Glutamatergic neuron (in vitro differentiated cells): ENCODE data around the gene CCDC141. TPM values are rescaled to one million over a fixed set of nuclear protein-coding genes. Genes with fewer than 3 reads are reported as not detected.

Experiments used
- DNase-seq: peaks from one replicate; pipeline ENCODE4 v3.0.0; 2022
- H3K27ac Mint-ChIP-seq: one replicate; pipeline ENCODE4 v1.8.0; 2020; ENCODE audit warnings: mild to moderate bottlenecking, mixed read lengths, inconsistent platforms; ENCODE audit not compliant: unreplicated experiment
- H3K27me3 Mint-ChIP-seq: one replicate; pipeline ENCODE4 v1.8.0; 2020; ENCODE audit warnings: mild to moderate bottlenecking, moderate library complexity, mixed read lengths, inconsistent platforms; ENCODE audit not compliant: unreplicated experiment
- H3K36me3 Mint-ChIP-seq: one replicate; pipeline ENCODE4 v1.8.0; 2020; ENCODE audit warnings: mild to moderate bottlenecking, mixed read lengths, inconsistent platforms; ENCODE audit not compliant: unreplicated experiment
- H3K4me1 Mint-ChIP-seq: one replicate; pipeline ENCODE4 v1.8.0; 2020; ENCODE audit warnings: mild to moderate bottlenecking, low read depth, mixed read lengths, inconsistent platforms; ENCODE audit not compliant: unreplicated experiment
- H3K4me3 Mint-ChIP-seq: one replicate; pipeline ENCODE4 v1.8.0; 2020; ENCODE audit warnings: mild to moderate bottlenecking, mixed read lengths, inconsistent platforms; ENCODE audit not compliant: unreplicated experiment
- H3K9me3 Mint-ChIP-seq: one replicate; pipeline ENCODE4 v1.8.0; 2020; ENCODE audit warnings: mild to moderate bottlenecking, moderate library complexity, mixed read lengths, inconsistent platforms; ENCODE audit not compliant: unreplicated experiment
- CTCF ChIP-seq: fragments of 200-600 bp; sonication (generic); IDR thresholded peaks from one replicate; pipeline ENCODE4 v1.5.0; 2021; ENCODE audit not compliant: partially characterized antibody, unreplicated experiment
- total RNA-seq: library from RNA; stranded (reverse); fragmentation: NEBNext Ultra II Directional; extraction: Animal tissue kit (Norgen Biotek cat#: 25700); gene quantifications from one replicate; pipeline ENCODE4 v1.2.1, GENCODE V29; 2021; ENCODE audit not compliant: unreplicated experiment

Gene CCDC141
- total RNA-seq, 1 donor from 2014 or later, result 0.51 TPM

DNA sequence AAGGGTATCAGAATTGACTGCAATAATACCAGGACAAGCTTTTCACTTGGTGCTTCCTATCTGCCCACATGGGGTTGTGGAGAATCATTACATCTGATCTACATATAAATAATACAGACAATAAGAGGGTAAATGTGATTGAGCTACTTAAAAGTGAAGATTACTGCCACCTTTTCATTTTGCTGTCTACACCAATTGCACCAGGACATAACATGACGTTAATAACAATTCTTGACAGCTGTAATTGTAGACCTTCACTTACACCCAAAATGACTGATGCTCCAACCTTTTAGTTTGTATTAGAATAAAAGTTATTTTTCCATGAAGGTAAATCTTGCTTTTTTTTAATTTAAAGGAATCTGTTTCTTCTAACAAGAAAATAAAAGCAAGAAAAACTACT, 206.2 kb downstream of the CCDC141 start:
- TF ChIP-seq CTCF, result no peak
- Mint-ChIP-seq H3K9me3 (no peaks in the 10 kb centered on the region), H3K4me3 (no peak overlapping the region), H3K36me3 (peaks cover 8% of the 10 kb centered on the region), H3K27me3 (peaks cover 1% of the 10 kb centered on the region), H3K4me1 (peaks cover 6% of the 10 kb centered on the region), H3K27ac (no peak overlapping the region)
- no peak for DNase-seq

DNA sequence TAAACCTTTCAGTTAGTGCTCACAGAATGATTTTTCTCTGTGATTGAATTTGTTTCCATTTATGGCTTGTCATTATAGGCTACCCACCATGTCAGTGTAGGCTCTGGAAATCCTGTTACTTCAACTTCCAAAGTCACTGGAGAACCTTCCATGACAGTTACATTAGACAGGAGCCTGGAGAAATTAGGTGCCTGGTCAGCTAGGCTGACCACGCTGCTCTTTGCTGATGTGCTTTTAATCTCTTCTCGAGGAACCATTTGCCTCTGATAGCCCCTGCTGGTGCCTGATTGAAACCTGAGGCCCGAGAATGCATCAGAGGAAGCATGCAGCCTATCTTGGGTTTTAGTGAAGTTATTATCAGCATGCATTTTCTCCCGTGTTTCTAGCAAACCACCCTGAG, 213.1 kb downstream of the CCDC141 start:
- Mint-ChIP-seq H3K4me1 (peaks cover 2% of the 10 kb centered on the region), H3K27me3 (no peaks in the 10 kb centered on the region), H3K27ac (no peak overlapping the region), H3K9me3 (no peaks in the 10 kb centered on the region), H3K36me3 (no peaks in the 10 kb centered on the region), H3K4me3 (no peak overlapping the region)
- no peak for TF ChIP-seq CTCF
- DNase-seq, result no peak

DNA sequence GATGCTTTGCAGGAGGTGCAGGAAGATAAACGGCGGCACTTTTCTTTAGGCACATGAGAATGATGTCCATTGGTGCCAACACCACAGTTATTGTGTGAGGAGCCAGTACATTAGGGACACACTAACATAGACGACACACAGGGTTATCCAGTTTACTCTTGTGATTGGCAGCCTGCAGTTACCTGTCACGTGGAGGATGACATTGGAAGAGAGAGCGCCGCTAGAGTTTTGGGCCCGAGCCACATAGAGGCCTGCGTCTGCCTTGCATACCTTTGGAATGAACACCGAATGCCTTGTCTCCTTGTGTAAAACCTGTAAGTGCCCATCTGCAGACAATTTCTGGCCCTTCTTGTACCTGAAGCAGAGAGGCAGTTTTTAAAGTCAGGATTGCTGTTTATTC, 215.9 kb downstream of the CCDC141 start:
- Mint-ChIP-seq H3K9me3 (no peaks in the 10 kb centered on the region), H3K36me3 (no peaks in the 10 kb centered on the region), H3K4me1 (peaks cover 8% of the 10 kb centered on the region), H3K27ac (no peak overlapping the region), H3K27me3 (no peaks in the 10 kb centered on the region), H3K4me3 (no peak overlapping the region)
- no peak for DNase-seq
- TF ChIP-seq CTCF, result no peak

DNA sequence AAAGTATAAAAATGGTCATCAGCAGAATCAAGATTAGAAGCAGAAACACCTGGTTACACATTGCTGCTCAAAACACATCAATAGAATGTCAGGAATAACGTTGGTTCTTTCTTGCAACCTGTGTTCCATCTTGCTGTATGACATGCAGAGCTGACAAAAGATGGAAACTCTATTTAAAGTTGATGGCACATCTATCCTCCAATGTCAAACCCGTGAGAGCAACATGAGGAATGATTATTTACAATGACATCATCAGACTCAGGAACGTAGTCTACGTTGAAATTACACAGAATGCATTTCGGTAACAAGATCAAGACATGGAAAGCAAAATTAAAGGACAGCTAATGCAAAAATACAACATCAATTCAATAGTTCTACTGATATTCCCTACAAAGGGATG, 216.6 kb downstream of the CCDC141 start:
- Mint-ChIP-seq H3K9me3 (no peaks in the 10 kb centered on the region), H3K4me1 (peaks cover 12% of the 10 kb centered on the region), H3K4me3 (no peak overlapping the region), H3K27ac (no peak overlapping the region), H3K36me3 (no peaks in the 10 kb centered on the region), H3K27me3 (no peaks in the 10 kb centered on the region)
- no peak for TF ChIP-seq CTCF
- no peak for DNase-seq

- H3K27ac Mint-ChIP-seq, result no peak overlapping the region
- H3K4me3 Mint-ChIP-seq, result no peak overlapping the region
- H3K9me3 Mint-ChIP-seq, result no peaks in the 10 kb centered on the region
- TF ChIP-seq CTCF, result no peak
- no peaks in the 10 kb centered on the region for H3K36me3 Mint-ChIP-seq
- H3K4me1 Mint-ChIP-seq, result peaks cover 10% of the 10 kb centered on the region
- peaks cover 2% of the 10 kb centered on the region for H3K27me3 Mint-ChIP-seq
- DNase-seq, result no peak
These were observed 219.5 kb downstream of the CCDC141 start for GRCh38 chr2:178830451-178830850.
